AG09309 (cell line): ENCODE measurements around the gene RAX.
"Not testable (repeated sequence)": the region's sequence is repeated elsewhere in the genome, so short reads cannot be mapped to it uniquely, and the experiment has no call there.

Experiments
- DNase-seq: peaks from one replicate; pipeline ENCODE4 v3.0.0-alpha.2; 2010; ENCODE audit warnings: low read depth
- H3K4me3 ChIP-seq: 2 replicates; pipeline ENCODE4 v1.5.1; 2011; ENCODE audit warnings: mild to moderate bottlenecking, low read depth, low read length, moderate library complexity; ENCODE audit not compliant: control insufficient read depth
- CTCF ChIP-seq: IDR thresholded peaks from 2 replicates; pipeline ENCODE4 v1.5.1; 2011; ENCODE audit warnings: mild to moderate bottlenecking, low read depth, low read length, inconsistent platforms; ENCODE audit not compliant: insufficient read depth, control insufficient read depth; ENCODE audit errors: missing control alignments

RAX gene

GRCh38 chr18:59265974-59266369 is 7.3 kb downstream of the RAX start:
- no peak overlapping the region for H3K4me3 ChIP-seq
- no peak for TF ChIP-seq CTCF
- no peak for DNase-seq

GRCh38 chr18:59265246-59265973 is 7.8 kb downstream of the RAX start:
- H3K4me3 ChIP-seq, result peak overlapping the region; percentile 36
- no peak for TF ChIP-seq CTCF
- DNase-seq, result no peak

GRCh38 chr18:59264651-59265245 is 8.5 kb downstream of the RAX start:
- TF ChIP-seq CTCF, result no peak
- no peak for DNase-seq
- no peak overlapping the region for H3K4me3 ChIP-seq

GRCh38 chr18:59264121-59264571 is 9.1 kb downstream of the RAX start:
- H3K4me3 ChIP-seq, result no peak overlapping the region
- TF ChIP-seq CTCF, result no peak
- DNase-seq, result no peak

- DNase-seq, result no peak
- TF ChIP-seq CTCF, result no peak
- H3K4me3 ChIP-seq, result no peak overlapping the region
Measured at GRCh38 chr18:59263661-59264060, 9.6 kb downstream of the RAX start.

- not testable (repeated sequence) for H3K4me3 ChIP-seq, DNase-seq
Measured at GRCh38 chr18:59262243-59262642, 11.0 kb downstream of the RAX start.

- not testable (repeated sequence) for DNase-seq, H3K4me3 ChIP-seq
Measured at GRCh38 chr18:59261842-59262241, 11.4 kb downstream of the RAX start.

- not testable (repeated sequence) for H3K4me3 ChIP-seq, DNase-seq
Measured at GRCh38 chr18:59255491-59255890, 17.8 kb downstream of the RAX start.
